Loucy (cell line): ENCODE results near the gene CNTNAP2.

Experiments
- CTCF ChIP-seq: fragments of 200-600 bp; sonication (generic); conservative IDR thresholded peaks from 2 replicates; pipeline ENCODE4 v1.5.1; 2014; ENCODE audit warnings: mild to moderate bottlenecking, antibody characterized with exemption, low read length
- EZH2phosphoT487 ChIP-seq: fragments of 200-600 bp; IDR thresholded peaks from 2 replicates; pipeline ENCODE4 v1.6.1; 2018; ENCODE audit warnings: antibody characterized with exemption, mild to moderate bottlenecking, moderate library complexity, borderline replicate concordance

- no peak for TF ChIP-seq CTCF
- TF ChIP-seq EZH2phosphoT487, result no peak
Observed at GRCh38 chr7:147182874-147183273, 1066.3 kb downstream of the CNTNAP2 start.
